Epidermal melanocyte (primary cell): Measurements from ENCODE around the gene PRKACA.

Experiments used
- DNase-seq: peaks from one replicate; pipeline ENCODE4 v3.0.0; 2011; ENCODE audit warnings: low spot score; ENCODE audit not compliant: insufficient read length

PRKACA gene

DNA sequence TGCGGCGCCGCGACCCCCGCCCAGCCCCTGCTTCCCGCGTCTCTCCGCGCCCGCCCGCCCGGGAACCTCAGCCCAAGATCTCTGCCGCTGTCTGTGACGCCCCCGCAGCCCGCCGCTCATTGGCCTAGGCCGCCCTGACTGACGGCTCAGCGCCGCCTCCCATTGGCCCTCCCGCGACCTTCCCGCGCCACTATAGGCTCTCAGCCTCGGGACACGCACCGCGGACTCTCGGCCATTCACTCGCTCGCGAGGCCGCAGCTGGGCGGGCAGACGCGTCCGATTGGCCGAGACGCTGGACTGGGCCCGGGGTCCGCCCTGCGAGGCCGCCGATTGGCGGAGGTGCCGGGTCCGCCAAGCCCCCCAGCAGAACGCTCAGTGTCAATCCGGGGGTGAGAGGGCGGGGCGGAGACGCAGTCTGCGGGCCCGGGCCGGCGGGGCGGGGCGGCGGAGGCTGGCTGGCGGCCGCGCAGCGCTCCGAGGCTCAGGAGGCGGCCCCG lies at the start of gene PRKACA:
Gene PRKACA (minus strand): TSS at position 95 of the 497 bp plus-strand sequence. CDS start 215 bp downstream, outside the sequence.
- peak; percentile 97 for DNase-seq

DNA sequence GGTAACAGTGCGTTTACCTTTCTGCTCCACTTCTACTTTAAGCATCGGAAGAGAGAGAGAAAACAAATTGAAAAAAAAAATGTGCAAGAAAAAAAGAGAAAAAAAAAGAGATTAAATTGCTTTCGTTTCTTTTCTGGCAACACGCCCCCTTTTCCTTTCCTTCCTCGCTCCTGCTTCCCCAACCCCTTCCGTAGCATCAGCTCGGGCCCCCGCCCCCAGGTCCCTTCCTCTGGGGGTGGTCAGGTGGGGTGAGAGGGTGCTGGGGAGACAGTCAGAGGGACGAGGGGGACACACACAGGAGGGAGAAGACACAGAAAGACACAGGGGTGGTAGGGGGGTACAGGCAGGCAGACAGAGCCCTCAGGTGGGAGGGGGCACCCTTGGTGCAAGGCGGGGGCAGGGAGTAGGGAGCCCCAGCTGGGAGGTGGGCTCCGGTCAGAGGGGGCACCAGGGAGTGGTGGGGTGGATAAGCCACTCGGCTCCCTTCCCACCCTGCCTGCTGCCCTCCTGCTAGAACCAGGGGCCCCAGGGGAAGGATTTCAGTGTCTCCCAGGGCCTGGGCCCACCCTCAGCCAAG lies 49.5 kb upstream of the PRKACA start:
- no peak for DNase-seq

DNA sequence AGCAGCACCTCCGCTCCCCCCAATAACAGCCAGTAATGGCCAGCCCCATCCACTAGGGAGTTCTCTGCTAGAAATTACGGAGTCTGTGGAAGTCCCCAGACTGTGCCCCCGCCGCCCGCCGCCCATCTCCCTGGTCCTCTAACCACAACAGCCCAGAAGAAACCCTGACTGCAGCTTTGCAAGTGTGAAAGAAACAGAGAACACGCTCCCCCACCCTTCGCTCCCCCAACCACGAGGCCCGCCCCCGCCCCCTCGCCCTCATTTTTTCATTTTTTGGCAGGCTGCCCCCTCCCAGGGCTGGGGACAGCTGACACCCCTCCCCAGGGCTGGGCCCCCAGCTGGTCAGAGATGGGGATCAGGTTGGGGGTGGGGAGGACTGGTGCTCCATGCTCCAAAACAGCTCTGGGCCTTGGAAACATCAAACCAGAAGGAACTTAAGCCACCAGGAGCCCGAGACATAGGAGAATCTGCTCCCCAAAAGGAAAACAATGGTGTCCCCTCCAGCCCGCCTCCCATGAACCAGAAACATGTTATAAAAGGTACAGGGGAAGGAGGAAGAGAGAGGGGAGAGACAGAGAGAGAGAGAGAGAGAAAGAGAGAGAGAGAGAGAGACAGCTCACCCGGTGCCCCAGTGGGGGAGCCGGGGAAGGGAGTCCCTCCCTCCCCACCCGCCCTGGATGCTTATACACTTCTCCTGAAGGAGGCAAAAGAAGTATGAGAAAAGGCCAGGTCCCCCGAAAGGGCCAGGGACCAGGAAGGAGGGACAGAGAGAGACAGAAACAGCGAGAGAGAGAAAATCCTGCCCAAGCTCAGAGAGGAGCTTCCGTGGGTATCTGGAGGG lies 48.6 kb upstream of the PRKACA start:
- peak; percentile 14 for DNase-seq

DNA sequence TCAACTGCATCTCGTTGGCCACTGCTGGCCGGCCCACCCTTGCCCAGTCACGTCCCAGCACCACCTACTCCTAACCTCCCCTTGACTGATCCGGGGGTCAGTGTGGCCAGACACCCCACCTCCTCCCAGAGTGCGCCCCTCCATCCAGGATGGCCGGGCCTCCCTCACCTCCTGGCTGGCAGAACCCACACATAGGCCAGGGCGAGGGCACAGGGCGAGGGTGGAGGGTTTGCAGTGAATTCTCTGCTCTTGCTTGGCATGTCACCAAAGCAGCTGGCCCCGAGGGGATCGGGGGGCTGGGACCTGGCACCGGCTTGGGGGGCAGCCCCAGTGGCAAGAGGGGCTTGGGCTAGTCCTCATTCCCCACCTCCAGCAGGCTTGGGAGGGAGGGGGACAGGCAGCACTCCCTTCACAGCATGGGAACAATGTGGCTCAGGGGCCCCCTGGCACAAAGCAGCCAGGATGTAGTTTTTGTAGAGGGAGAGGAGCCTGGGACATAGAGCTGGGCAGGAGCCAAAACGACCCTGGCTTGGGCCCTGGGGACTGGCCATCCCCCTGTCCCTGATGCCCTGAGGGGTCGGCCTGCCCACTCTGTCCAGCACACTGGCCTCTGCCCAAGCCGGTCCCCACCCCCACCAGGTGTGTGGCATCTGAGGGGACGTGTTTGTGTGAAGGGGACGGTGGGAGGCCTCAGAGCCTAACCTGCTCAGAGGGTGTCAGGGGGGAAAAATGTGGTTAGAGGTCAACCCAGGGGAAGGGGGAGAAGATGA lies 47.3 kb upstream of the PRKACA start:
- DNase-seq, result no peak

DNA sequence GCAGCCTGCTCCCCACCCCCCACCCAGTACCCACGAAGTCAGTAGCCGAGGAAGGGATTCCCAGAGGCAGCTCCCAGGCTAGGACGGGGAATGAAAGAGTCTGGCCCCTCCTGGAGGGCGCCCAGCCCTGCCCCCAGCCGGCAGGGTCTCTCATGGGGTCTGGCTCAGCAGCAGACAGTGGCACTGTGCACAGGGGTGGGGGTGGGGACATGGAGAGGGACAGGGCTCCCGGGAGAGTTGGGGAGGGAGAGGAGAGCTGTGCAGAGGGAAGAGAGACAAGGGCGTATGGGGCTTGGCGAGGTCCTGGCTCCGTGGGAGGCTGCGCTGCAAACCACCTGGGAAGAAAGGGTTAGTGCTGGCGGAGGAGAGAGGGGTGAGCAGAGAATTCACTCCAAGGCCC lies 46.5 kb upstream of the PRKACA start:
- no peak for DNase-seq

DNA sequence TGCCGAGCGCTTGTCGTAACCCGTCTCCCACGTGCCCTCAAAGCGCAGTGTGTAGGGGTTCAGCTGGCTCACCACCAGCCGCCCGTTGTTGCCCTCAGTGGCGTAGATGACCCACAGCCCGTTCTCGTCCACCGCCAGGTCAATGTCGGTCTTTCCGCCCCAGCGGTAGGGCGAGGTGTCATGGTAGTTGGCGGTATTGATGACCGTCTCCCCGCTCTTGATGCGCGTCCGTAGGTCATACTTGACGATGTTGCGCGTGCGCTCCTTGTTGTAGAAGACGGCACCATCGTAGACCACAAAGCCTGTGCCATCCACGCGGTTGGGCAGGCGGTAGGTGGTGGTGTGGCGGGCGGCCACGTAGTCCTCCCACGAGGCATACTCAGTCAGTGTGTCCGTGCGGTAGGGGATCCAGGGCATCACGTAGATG lies 45.3 kb upstream of the PRKACA start:
- no peak for DNase-seq

DNA sequence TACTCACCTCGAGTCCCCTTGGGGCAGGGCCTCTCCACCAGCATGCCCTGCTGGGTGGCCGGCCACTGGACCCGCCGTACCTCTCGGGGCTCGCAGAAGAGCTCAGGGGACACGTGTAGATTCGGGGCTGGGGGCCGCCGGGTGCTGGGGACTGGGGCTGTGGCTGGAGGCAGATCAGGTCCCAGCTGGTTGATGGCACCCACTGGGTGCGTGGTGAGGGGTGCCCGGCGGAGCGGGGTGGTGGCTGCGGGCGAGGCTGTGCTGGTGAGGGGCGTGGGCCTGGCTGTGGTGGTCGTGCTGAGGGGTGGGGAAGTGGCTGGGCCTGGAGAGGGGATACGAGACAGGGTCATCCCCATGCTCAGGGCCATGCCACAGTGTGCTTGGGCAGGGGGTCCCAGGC lies 43.7 kb upstream of the PRKACA start:
- no peak for DNase-seq

DNA sequence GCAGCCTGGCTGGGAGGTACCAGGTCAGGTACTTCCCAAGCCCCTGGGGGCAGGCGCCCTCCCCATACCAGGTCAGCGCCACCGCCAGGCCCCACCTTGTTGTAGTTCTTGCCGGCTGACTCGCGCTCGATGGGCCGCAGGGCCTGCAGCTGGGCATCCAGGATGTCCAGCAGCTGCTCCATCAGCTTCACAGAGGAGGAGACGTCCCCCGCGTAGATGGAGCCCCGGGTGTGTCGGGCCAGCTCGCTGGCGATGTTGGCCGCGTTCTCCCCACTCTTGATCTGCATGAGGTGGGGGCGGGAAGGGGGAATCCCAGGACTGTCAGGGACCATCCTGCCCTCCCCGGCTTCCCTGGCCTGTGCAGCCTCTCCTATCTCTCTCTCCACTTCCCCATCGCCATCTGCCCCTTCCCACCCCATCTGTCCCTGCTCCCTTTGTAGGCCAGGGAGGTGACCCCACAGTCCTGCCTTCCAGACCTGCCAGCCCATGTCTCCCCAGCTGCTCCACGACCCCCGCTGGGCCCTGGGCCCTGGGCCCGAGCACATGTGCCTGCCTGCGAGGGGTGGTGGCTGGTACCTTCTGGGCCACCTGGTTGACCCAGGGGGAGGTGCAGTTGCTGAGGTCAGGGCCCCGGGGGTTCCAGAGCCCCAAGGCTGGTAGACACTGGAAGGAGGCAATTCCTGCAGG lies 42.6 kb upstream of the PRKACA start:
- no peak for DNase-seq

DNA sequence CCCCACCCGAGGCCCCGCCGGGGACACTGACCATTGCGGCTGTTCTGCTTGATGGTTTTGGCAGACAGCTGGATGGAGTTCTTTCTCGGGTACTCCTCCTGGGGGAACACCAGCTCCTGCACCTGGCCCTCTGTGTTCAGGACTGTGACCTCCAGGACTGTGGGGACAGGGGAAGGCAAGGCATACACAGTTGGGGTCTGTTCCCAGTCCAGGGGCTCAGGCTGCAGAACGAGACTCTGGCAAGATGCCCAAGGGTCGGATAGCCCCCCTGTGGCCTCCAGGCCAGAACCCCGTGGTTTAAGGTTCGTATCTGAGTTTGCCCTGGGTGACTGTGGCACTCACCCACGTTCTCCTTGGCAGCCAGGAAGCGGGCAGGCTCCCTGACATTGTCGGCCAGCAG lies 41.5 kb upstream of the PRKACA start:
- no peak for DNase-seq

DNA sequence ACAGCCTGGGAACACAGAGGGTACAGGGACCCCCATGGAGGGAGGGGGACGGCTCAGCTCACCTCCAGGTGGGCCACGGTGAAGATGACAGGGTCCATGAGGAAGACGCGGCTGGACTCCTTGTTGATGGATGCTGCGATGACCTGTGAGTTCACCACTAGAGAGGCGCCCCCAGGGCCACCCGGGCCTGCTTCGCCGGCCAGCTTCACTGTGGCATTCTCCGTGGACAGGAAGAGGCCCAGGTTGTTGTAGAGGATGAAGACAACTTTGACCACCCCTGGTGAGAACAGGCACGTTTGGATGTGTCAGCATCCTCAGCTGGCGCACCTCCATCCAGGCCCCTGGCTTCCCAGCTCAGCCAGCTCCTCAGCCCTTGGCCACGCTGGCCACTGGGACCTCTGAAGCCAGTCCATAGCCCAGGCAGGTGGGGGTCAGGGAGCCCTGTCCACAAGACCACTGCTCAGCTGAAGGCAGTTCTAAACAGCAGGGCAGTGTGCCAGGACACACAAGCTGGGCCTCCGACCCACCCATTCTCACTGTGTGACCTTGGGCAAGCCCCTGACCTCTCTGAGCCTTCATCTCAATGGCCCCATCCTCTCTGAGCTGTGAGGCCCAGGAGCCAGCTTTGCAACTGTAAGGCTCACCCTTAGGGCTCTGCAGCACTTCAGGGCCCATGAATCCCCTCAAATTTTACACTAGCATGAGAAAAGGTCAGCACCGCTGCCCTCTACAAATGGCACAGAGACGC lies 40.9 kb upstream of the PRKACA start:
- no peak for DNase-seq

DNA sequence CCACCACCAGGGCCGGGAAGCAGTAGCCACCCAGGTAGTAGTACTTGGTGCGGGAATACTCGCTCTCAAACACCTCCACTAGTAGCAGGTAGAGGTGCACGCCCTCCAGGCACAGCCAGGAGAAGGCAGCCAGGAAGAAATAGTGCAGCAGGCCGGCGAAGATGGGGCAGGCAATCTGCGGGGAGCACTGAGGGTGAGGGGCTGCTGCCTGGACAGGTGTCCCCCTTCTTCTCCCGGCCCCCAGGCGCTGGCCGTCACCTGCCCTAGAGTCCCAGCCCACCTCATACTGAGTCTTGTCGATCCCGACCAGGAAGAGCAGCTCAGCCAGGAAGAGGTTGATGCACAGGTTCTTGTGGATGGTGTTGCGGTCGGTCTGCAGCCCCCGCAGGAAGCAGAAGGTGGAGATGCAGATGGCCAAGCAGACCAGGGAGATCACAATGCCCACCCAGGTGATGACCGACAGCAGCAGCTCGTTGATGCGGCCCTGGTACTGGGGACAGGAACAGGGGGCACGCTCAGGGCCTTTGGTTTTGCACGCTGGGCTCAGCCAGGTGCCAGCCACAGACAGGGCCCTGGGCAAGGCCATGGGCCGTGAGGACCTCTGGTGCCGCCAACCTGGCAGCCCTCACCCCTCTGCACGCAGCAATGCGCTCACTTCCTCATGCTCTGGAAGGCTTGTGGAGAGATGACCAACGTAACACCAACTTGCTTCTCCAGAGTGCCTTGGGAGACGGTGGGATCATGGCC lies 39.6 kb upstream of the PRKACA start:
- no peak for DNase-seq

DNA sequence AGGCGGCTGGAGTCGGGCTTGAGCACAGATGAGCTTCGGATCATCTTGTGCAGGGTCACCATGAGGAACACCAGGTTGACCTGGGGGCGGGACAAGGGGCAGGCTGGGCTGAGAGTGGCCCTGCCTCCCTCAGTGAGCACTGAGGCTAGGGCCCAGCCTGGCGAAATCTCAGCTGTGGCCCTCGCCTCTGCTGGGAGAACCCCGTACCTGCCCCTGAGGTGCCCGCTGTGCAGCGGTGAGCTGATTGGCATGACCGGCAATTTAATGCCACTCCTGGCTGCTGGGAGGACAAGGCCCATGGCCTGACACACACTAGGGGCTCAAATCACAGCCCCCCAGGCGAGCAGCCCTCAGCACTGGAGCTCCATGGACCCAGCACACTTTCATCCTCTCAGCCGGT lies 38.6 kb upstream of the PRKACA start:
- DNase-seq, result no peak

DNA sequence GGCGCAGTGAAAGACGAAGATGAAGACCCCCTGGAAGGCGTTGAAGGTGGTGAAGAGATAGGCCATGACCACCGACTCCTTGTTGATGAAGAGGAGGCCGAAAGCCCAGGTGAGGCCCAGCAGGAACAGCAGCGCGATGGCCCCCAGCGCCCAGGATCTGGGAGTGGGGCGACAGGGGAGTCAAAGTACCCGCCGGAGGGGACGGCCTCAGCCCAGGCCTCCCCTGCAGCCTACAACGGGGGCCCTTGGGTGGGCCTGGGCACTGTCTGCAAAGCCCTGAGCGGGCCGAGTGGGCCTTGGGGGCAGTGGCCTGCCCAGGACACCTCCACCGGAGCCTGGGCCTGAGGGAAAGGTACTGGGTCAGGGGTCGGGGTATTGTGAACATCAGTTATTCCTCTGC lies 37.8 kb upstream of the PRKACA start:
- DNase-seq, result no peak

DNA sequence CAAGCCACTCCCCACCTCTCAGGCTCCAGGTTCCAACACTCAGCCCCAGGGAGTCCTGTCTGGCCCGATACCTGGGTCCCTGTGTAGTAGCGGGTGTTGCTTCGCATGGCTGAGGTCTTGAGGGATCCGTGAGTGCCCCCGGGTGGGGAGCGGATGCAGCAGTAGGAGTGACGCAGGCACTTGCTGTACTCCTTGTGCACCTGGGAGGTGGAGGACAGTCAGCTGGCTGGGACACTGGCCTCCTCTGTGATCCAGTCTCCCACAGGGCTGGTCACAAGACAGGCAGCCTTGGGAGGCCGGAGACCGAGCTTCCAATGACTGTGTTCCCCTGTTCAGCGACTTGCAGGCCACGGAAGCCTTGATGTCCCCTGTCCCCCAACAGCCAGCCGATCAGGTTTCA lies 35.2 kb upstream of the PRKACA start:
- no peak for DNase-seq

DNA sequence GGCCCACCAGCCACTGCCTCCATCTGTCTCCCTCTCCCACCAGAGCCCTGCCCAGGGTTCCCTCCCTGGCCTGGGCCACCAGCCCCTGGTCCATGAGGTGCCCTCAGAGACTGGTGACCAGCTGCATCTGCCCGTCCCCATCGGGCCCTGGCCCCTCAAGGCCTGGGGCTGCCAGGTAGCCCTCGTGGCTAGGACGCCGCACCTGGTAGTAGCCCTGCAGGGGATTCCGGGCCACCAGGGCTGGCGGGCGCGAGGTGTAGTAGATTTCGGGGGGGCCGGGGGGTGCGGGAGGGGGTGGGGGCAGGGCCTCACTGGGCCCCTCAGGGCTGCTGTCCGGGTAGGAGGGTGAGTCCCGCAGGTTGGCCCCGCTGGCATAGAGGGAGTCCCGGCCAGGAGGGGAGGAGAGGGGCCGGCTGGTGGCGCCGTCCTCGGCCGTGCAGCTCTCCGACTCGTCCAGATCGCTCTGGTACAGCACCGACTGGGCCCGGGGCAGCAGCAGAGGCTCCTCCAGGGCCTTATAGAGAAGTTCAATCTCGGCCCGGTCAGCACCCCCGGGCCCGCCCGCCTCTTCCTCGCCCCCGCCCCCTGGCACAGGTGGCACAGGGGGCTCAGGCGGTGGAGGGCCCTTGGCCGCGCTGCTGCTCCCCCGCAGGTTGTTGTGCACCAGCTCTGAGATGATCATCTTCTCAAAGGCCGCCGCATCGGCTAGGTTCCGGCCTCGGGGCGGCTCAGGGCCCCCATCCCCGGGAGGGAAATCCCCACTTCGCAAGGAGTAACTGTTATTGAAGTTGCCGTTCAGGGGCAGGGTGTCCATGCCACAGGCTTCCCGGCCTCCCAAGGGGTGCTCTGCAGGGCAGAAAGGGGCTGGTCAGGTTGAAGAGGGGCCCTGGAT lies 33.5 kb upstream of the PRKACA start:
- DNase-seq, result no peak

DNA sequence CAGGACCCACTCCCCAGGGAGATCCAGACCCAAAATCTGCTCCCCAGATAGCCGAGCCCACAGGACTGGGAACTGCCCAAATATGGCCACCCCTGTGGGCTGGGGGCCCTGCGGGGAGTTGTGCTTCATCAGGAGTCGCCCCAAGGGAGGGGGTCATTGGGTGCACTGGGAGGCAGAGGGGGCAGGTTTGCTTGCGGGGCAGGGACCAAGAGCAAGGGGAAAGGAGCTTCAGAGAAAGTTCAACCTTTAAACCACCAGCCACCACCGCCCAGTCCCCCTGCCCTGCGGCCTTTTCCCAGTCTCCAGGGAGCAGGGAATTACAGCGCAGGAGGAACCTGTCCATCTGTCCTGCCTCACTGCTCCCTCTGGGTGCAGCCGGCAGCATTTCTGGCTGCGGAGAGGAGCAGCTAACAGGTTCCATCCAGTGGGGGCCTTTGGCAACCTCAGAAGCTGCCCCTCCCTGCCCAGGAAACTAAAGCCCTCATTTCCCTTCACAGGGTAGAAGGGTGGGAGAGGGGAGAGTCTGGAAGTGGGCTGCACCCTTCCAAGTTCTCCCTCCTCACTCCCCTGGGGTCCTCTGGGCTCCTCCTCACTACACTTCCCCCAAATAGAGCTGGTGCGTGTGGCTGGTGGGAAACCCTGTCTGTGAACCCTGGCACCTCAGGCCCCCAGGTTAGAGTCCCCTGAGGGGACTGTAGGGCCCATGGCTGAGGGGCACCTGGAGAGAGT lies 32.6 kb upstream of the PRKACA start:
- DNase-seq, result no peak

DNA sequence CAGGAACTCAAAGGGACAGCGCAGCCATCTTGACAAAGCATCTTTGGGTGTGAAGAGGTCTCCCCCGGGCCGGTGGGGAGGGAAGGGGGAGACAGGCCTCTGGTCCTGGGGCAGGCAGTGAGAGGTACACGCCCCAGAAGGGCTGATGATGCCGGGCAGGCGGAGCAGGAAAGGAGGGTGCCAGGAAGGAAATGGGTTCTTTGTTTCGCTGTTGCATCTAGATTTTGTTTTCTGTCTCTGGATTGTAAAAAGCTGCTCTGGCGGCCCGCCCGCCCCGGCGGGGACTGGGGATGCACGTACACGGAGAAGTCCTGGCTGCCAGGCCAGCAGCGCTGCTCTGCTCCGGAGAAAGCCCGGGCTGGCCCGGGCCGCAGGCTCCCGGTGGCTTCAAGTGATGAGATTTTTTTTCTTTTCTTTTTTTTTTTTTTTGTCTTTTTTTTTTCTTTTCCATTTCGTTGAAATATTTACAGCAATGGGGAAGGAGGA lies 32.0 kb upstream of the PRKACA start:
- peak; percentile 43 for DNase-seq

DNA sequence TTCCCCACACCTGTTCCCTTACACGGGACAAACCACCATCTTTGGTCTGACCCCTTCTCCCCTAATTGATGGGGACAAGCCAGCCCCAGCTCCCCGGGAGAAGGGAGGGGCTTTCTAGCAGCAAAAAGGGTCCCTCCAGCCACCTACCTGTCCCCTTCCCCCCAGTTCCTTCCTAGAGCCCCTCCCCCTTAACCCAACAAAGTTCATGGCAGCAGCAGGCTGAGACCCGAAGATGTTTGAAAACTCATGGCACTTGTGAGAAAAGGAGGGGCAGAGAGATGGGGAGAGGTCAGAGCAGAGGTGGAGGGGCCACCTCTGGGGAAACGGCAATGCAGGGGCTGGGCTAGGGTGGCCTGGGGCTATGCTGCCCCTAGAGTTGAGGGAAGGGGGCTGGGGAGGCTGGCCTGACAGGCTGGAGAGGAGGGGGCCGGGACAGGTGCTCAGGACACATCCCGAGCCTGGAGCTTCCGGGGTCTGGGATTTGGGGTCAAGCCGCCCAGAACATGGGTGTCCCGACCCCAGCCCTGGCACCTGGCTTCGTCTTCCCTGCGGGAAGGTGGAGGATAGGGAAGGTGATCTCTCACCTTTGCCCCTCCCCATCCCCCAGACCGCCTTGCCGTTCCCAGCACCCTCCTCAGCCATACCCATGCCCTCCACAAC lies 31.3 kb upstream of the PRKACA start:
- no peak for DNase-seq
